Metanephros (tissue), 1 donor: ENCODE data around the gene SYPL1. TPM values are rescaled to one million over a fixed set of nuclear protein-coding genes. Genes with fewer than 3 reads are reported as not detected.

Source experiments
- total RNA-seq: library from RNA; depleted of rRNA; stranded (reverse); fragments of >200 nt; gene quantifications from one replicate; pipeline ENCODE4 v1.2.3, GENCODE V29; 2014

SYPL1 gene
- 66.5 TPM for total RNA-seq

GRCh38 chr7:106112118-106112971, at the start of gene SYPL1:
TSS of gene SYPL1 (minus strand) at chr7:106112312. CDS start at chr7:106112208, 104 bp downstream.

Other genes with a start within 250 kb of the SYPL1 start
- 14.7 TPM for gene ATXN7L1, start 235.7 kb downstream of the SYPL1 start, total RNA-seq
- gene CDHR3, start 149.0 kb downstream of the SYPL1 start, total RNA-seq: 10.7 TPM
- gene NAMPT, start 172.7 kb upstream of the SYPL1 start, total RNA-seq: 117 TPM